HG03039 (cell line): Measurements from ENCODE around the gene CELSR3.
A peak's percentile ranks its signal among the peaks of the same experiment; 100 is the strongest.

Experiments
- ATAC-seq: cut with Tn5 transposase; IDR thresholded peaks from one replicate; pipeline ENCODE4 v1.9.1; 2021; ENCODE audit warnings: mild to moderate bottlenecking, moderate library complexity; ENCODE audit not compliant: unreplicated experiment

CELSR3 gene

DNA sequence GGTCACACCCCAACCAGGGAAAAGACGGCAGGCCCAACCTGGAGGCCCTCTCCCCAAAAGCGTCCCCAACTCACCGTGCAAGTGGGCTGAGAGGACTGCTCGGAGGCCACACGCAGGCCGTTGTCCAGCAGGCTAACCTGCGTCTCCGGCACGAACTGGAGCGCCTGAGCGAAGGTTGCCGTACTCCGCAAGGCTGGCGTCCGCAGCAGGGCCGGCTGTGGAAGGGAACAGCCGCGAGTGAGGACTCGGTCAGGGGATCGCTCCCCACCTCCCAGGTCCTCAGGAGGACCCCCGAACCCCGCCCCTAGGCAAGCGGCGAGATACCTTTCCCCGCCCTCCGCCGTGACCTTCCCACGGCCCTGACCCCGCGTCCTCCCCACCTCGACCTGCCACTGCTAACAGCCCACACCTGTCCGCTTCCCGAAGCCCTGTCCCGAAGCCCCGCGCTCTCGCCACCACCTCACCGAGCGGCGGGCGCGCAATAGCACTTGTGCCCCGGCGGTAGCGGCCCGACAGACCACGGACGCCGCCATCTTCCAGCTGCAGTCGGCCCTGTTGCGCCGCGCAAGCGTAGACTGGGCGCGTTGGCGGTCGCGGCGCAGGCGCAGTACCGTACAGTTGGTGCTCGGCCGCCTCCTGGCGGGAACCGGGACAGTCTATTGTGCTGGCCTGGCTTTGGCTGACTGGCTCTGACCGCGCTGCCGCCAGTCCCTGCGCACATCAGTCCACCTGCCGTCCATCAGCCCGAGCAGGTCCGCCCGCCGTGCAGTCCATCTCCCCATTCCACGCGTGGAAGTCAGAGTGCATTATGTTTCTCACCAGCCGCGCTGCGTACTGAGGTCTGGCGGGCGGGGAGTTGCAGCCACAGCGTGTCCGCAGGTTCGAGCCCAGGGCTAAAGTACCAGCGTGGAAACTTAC is 53.3 kb downstream of the CELSR3 start, which contains the start of gene UQCRC1:
UQCRC1 (minus strand) TSS at position 559 of the 918 bp plus-strand sequence; CDS start at position 533, 26 bp downstream.
- peak; percentile 88 for ATAC-seq

- no peak for ATAC-seq
These were observed 55.2 kb downstream of the CELSR3 start for GRCh38 chr3:48607519-48607918.

DNA sequence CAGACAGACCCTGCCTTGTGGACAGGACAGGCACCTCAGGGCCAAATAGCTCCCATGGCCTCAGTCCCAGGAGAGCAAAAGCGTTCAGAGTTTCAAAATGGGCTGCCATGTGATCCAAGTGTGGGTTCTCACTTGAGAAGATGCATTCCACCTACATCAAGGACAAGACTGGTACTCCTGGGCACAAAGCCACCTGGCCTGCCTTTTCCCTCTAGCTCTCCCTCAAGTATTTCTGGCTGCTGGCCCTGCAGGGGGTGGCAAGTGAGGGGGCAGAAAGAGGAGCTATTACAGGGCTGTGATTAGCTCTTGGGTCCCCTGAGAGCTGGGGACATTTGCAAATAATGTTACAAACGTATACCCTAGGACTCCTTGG is 61.1 kb downstream of the CELSR3 start:
- no peak for ATAC-seq

DNA sequence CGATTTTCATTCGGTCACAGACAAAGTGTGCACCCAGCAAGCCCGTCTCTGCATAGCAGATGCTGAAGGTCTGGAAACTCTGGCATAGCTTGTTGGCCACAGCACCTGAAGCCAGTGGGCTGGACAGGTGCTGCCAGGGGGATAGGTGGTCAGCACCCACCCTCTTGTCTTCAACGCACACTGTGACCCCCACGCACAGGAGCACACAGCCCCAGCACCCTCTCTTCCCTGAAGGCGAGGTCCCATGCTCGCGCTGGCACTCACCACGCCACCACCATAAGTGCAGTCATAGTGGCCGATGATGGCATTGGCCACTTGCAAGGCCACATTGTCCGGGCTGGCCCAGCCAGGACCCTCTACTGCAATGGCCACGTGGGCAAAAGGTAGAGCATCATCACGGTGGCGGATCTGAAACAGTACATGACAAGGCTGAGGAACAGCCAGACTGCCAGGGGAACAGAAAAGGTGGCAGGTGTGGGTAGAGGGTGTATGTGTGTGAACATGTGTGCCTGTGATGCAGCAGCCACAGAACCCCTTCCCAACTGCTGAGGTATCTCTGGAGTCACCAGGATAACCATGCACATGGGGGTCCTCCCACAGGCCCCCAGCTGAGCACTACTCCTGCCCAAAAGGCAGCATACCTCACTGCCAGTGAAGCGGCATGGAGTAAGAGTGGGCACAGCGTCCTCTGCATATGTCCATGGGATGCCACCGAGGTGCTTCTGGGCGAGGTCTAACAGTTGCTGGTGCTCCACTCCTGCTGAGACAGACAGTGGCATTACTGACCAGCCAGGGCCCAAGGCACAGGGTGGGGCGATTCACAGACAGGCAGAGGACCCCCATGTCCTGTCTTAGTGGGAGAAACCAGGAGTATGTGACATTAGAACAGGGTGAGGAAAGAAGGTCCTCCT is 61.7 kb downstream of the CELSR3 start:
- no peak for ATAC-seq

- ATAC-seq = no peak
These were observed 63.0 kb downstream of the CELSR3 start for GRCh38 chr3:48599509-48600285.

GRCh38 chr3:48599077-48599501 is 63.6 kb downstream of the CELSR3 start:
- no peak for ATAC-seq

GRCh38 chr3:48598323-48599076 is 64.2 kb downstream of the CELSR3 start:
- no peak for ATAC-seq

DNA sequence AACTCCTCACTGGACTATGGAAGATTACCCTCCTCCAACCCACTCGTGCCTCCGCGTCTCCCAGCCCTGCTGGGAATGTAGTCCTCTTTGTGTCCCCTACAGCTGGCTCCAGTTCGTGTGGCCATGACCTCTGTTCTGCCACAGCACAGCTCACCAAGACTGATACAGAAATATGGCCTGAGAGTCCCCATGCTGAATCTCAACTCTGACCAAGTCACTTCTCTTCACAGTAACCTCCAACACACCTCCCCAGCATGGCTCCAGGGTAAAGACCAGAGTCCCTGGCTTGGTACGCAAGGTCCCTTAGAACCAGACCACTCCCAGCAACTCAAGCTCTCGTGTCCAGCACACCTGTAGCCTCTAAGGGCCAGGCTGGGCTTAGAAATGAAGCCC is 65.3 kb downstream of the CELSR3 start:
- no peak for ATAC-seq

DNA sequence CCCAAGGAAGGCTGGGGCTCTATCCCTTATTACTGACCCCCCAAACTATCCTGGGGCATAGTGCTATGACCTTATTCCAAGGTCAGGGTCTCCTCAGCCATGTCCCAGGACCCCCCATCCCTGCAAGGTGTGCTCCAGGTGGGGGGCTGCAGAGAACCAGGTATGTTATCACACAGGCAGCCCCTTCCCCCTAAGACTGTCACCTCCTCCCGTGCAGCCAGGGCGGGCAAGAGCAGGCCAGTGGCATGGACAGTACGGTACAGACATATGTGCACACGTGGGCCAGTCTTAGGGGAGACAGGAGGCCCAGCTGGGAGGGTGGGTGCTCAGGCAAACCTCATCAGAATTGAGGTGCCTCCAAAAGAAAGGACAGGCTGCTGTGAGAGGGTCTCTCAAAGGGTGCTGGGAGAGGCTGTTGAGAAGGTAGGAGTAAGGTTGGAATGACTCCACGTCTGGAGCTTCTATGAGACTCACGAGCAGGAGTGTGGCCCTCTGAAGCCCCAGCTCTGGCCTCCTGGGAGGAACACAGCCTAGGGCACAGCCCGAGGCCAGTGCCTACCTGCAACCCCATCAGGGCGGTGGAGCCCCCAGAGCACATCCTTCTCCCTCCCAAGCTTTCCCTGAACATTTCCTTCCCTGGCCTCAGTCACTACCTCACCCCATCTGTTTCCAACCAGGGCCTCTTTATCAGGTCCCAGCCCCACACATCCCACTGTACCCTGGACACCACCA is 65.8 kb downstream of the CELSR3 start:
- ATAC-seq = no peak

- ATAC-seq = no peak
These were observed 66.5 kb downstream of the CELSR3 start for GRCh38 chr3:48596157-48596556.

DNA sequence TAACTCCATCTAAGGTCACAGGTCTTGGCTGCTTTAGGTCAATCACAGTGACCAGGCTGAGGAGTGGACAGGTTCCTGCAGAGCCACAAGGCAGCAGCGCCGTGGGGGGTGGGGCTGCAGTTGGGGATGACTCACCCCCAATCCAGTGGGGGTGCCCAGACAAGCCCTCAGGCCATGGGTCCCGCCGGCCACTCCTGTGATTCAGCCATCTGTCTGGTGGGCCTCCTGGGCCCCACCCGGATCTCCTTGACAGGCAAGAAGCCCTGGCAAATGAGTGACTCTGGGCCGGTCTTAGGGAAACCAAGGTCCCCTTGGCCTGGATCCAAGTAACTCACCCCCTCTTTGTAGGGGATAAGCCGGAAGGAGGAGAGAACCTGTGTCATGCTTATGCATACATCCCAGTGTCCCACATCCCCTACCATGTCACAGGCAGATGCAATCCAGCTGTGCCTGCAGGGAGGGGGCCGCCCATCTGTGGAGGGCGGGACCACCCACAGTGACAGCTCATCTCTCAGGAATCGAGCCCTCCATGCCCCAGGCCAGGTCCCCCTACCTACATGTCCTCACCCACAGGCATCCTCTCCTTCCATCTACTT is 67.1 kb downstream of the CELSR3 start:
- ATAC-seq = no peak

DNA sequence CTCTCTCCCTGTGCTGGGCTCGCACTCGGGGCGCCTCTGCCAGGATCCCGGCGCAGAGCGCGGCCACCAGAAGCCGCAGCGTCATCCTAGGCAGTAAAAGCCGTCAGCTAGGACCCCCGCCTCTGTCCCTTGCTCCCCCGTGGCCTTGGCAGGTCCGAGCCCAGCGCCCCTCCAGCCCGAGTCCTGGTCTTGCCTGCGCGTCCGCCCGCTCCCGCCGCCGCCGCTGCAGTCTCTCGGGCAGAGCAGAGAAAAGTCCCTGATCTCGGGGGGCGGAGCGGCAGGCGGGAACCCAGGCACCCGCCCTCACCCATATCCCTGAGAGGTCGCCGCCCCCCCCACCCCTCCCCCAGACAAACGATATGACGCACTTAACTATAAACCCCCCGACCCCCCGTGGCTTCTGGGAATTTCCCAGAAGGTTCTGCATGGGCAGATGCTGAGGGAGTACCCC is 67.6 kb downstream of the CELSR3 start, which contains the start of gene COL7A1:
COL7A1 (minus strand) TSS at position 255 of the 451 bp plus-strand sequence; CDS start at position 85, 170 bp downstream.
- no peak for ATAC-seq

DNA sequence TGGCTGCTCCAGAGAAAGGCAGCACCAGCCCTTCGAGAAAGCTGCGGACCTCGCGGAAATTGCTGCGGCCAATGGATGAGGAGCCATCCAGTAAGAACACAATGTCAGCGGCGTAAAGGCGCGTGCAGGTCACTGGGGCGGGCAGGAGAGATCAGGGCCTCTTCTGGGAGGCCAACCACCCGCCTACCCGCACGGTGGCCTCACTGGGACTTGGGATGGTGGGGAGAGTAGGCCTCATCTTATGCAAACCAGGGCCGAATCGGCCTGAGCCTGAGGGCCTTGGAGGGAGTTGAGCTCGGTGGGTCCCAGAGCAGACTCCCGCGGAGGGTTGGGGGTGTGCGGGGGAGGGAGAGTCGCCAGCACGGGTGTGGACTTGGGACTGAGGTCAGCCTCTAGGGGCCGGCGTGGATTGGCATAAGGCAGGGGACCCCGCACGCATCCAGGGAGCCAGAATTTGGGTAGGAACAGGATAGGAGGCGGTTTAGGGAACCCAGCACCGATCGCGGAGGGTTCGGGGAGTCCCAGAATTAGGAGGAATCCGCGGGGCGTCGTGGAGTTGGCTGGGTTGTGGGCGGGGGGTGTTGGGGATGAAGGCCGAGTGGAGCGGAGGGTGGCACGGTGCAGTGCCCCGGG is 68.2 kb downstream of the CELSR3 start:
- no peak for ATAC-seq

DNA sequence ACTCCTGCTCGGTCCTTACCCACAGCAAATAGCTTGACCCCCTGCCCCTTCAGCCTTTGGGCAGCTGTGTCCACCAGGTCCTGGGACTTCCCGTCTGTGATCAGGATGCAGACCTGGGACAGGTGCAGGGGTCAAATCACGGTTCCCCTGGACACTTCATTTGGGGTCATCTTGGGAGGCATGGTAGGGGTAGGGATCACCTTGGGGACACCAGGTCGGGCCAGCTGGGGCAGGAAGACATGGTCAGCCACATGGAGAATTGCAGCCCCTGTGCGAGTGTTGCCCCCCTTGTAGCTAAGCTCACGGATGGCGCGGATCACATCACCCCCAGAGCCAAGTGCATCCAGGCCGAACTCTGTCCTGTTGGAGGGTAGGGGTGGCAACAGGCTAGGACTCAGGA is 69.3 kb downstream of the CELSR3 start:
- no peak for ATAC-seq

DNA sequence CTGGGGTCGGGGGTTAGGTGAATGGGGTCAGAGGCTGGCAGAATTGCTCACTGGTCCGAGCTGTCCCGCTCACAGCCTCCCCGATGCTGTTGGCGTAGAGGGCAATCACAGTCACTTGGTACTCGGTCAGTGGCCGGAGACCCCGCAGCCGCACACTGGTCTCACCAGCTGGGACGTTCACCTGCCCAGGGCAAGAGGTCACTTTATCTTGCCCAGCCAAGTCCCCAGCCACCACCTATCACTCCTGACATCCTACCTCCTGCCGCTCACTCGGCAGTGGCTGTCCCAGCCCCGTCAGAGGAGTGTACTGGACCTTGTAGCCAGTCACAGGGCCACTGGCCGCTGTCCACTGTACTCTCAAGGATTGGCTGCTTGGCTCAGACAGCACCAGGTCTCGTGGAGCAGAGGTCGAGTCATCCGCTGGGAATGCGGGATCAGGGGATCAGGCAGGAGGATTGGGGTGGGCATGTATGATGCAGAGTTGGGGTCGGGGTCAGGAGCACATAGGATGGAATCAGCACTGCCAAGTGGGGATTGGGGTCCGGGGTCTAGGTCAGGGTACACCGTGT is 70.1 kb downstream of the CELSR3 start:
- no peak for ATAC-seq

DNA sequence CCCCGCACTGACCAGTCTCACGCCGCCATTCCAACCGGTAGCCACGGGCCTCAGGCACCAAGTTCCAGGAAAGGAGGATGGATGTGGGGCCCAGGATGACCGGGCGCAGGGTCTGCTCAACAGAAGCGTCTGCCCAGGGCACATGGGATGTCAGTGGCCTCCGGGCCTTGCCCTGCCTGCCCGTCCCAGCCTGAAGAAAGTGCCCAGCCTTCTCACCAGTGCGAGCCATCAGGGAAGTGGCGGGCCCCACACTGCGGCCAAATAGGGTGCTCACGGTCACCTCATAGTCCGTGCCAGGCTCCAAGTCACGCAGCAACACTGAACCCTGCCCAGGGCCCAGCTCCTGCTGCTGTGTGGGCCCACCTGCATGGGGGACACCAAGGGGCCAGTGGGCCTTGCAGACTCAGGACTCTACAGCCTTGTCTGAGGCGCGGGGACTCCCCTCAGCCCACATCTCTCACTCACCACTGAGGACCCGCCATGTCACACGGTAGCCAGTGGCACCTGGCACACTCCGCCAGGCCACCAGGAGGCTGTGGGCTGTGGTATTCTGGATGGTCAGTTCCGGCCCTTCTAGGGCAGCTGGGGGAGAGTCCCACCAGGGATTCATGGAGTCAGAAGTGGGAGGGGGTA is 70.7 kb downstream of the CELSR3 start:
- ATAC-seq = no peak

DNA sequence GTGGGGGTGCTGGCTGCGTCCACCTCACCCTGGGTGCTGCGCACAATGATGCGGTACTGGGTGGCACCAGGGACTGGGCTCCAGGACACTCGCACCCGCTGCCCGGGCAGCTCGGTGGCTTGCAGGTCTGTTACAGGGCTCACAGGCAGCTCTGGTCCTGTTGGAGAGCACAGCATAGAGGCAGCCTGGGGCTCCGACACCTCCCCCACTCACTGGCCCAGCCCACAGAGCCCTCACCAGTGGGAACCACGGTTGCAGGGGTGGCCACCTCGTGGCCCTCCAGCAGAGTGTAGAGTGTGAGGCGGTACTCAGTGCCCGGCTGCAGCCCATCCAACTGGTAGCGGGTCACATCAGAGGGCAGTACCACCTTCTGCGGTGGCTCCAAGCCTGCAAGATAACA is 71.2 kb downstream of the CELSR3 start:
- no peak for ATAC-seq

- ATAC-seq = no peak
These were observed 74.5 kb downstream of the CELSR3 start for GRCh38 chr3:48588230-48588629.
